HEK293 (cell line): Measurements from ENCODE around the gene RDH12.
A peak's percentile ranks its signal among the peaks of the same experiment; 100 is the strongest.

Source experiments
- CTCF ChIA-PET: fragments of 350-600 bp; formaldehyde crosslinking; extraction: SDS; loops from one replicate; lab custom pipeline; 2021; ENCODE audit warnings: antibody characterized with exemption; lab: Yijun Ruan, JAX
- POLR2A ChIA-PET: fragments of 300-600 bp; formaldehyde crosslinking; extraction: SDS; loops from one replicate; lab custom pipeline; 2020; ENCODE audit warnings: antibody characterized with exemption, inconsistent platforms; lab: Yijun Ruan, JAX
- H3K27ac ChIP-seq: fragments of 200-500 bp; sonication (Bioruptor generic); 2 replicates; pipeline ENCODE4 v1.5.1; 2014; ENCODE audit warnings: low read depth, low read length, control low read depth, inconsistent platforms; ENCODE audit errors: extremely low read depth
- H3K36me3 ChIP-seq, 2 experiments: fragments of 200-500 bp in 1 of 2; sonication (Bioruptor generic) in 1 of 2; 1 replicate in 1 of 2; 2 replicates in 1 of 2; pipeline ENCODE4 v1.5.1; 2014 to 2017; ENCODE audit warnings: inconsistent platforms in 2 of 2, low read length in 2 of 2; ENCODE audit not compliant: control insufficient read depth in 2 of 2, insufficient read depth in 1 of 2
- H3K4me1 ChIP-seq: fragments of 200-500 bp; sonication (Bioruptor generic); 2 replicates; pipeline ENCODE4 v1.5.1; 2014; ENCODE audit warnings: mild to moderate bottlenecking, low read length, inconsistent platforms; ENCODE audit not compliant: control insufficient read depth, insufficient read depth
- H3K4me3 ChIP-seq: 2 replicates; pipeline ENCODE4 v1.5.1; 2011; ENCODE audit warnings: low read depth, mild to moderate bottlenecking, control low read depth, low read length, moderate library complexity
- H3K9me3 ChIP-seq: fragments of 200-500 bp; sonication (Bioruptor generic); 2 replicates; pipeline ENCODE4 v1.5.1; 2014; ENCODE audit warnings: low read depth, low read length, inconsistent platforms; ENCODE audit not compliant: control insufficient read depth, insufficient read depth
- HIC1 ChIP-seq: fragments of 450-650 bp; formaldehyde crosslinking; IDR thresholded peaks from 2 replicates; pipeline ENCODE4 v1.5.1; 2016; ENCODE audit warnings: missing biosample characterization, missing genetic modification characterization
- INSM2 ChIP-seq: fragments of 450-650 bp; formaldehyde crosslinking; IDR thresholded peaks from 2 replicates; pipeline ENCODE4 v1.5.1; 2016; ENCODE audit warnings: missing biosample characterization, missing genetic modification characterization
- OVOL3 ChIP-seq: fragments of 450-650 bp; formaldehyde crosslinking; IDR thresholded peaks from 2 replicates; pipeline ENCODE4 v1.5.1; 2016; ENCODE audit warnings: missing biosample characterization, missing genetic modification characterization
- PRDM10 ChIP-seq: fragments of 450-650 bp; formaldehyde crosslinking; IDR thresholded peaks from 2 replicates; pipeline ENCODE4 v1.5.1; 2016; ENCODE audit warnings: missing biosample characterization, missing genetic modification characterization
- YY2 ChIP-seq: fragments of 450-650 bp; formaldehyde crosslinking; IDR thresholded peaks from 2 replicates; pipeline ENCODE4 v1.5.1; 2016; ENCODE audit warnings: missing biosample characterization, missing genetic modification characterization
- ZBTB21 ChIP-seq: fragments of 450-650 bp; formaldehyde crosslinking; IDR thresholded peaks from 2 replicates; pipeline ENCODE4 v1.5.1; 2017; ENCODE audit warnings: missing biosample characterization, missing genetic modification characterization
- ZFP69B ChIP-seq: fragments of 450-650 bp; formaldehyde crosslinking; IDR thresholded peaks from 2 replicates; pipeline ENCODE4 v1.5.1; 2016; ENCODE audit warnings: missing biosample characterization, missing genetic modification characterization
- ZNF366 ChIP-seq: fragments of 450-650 bp; formaldehyde crosslinking; conservative IDR thresholded peaks from 2 replicates; pipeline ENCODE4 v1.5.1; 2016; ENCODE audit warnings: missing biosample characterization, missing genetic modification characterization
- ZNF37A ChIP-seq: fragments of 450-650 bp; IDR thresholded peaks from 2 replicates; pipeline ENCODE4 v1.5.1; 2018; ENCODE audit warnings: missing biosample characterization, missing genetic modification characterization
- ZNF394 ChIP-seq: fragments of 450-650 bp; formaldehyde crosslinking; IDR thresholded peaks from 2 replicates; pipeline ENCODE4 v1.5.1; 2016; ENCODE audit warnings: missing biosample characterization, missing genetic modification characterization, mild to moderate bottlenecking, moderate library complexity, borderline replicate concordance
- ZNF433 ChIP-seq: fragments of 450-650 bp; formaldehyde crosslinking; IDR thresholded peaks from 2 replicates; pipeline ENCODE4 v1.5.1; 2016; ENCODE audit warnings: missing biosample characterization, missing genetic modification characterization, low read depth
- ZNF585B ChIP-seq: fragments of 450-650 bp; formaldehyde crosslinking; IDR thresholded peaks from 2 replicates; pipeline ENCODE4 v1.5.1; 2016; ENCODE audit warnings: missing biosample characterization, missing genetic modification characterization
- ZNF629 ChIP-seq: fragments of 450-650 bp; formaldehyde crosslinking; IDR thresholded peaks from 2 replicates; pipeline ENCODE4 v1.5.1; 2017; ENCODE audit warnings: missing biosample characterization, missing genetic modification characterization
- ZNF791 ChIP-seq: fragments of 450-650 bp; formaldehyde crosslinking; IDR thresholded peaks from 2 replicates; pipeline ENCODE4 v1.5.1; 2016; ENCODE audit warnings: missing biosample characterization, missing genetic modification characterization
- ZNF843 ChIP-seq: fragments of 450-650 bp; formaldehyde crosslinking; IDR thresholded peaks from 2 replicates; pipeline ENCODE4 v1.5.1; 2016; ENCODE audit warnings: missing biosample characterization, missing genetic modification characterization
- ZSCAN5A ChIP-seq: fragments of 450-650 bp; formaldehyde crosslinking; IDR thresholded peaks from 2 replicates; pipeline ENCODE4 v1.5.1; 2016; ENCODE audit warnings: missing biosample characterization, missing genetic modification characterization
- TF ChIP-seq, protein P1 (sequence below): fragments of 450-650 bp; formaldehyde crosslinking; IDR thresholded peaks from 2 replicates; pipeline ENCODE4 v1.5.1; 2016; ENCODE audit warnings: missing biosample characterization, missing genetic modification characterization

Gene RDH12

GRCh38 chr14:67736771-67737170, 35.1 kb downstream of the RDH12 start (continued):
- TF ChIP-seq PRDM10 (tag by site-specific recombination) (no peak), YY2 (tag by site-specific recombination) (no peak)
- TF ChIP-seq, protein P1, sequence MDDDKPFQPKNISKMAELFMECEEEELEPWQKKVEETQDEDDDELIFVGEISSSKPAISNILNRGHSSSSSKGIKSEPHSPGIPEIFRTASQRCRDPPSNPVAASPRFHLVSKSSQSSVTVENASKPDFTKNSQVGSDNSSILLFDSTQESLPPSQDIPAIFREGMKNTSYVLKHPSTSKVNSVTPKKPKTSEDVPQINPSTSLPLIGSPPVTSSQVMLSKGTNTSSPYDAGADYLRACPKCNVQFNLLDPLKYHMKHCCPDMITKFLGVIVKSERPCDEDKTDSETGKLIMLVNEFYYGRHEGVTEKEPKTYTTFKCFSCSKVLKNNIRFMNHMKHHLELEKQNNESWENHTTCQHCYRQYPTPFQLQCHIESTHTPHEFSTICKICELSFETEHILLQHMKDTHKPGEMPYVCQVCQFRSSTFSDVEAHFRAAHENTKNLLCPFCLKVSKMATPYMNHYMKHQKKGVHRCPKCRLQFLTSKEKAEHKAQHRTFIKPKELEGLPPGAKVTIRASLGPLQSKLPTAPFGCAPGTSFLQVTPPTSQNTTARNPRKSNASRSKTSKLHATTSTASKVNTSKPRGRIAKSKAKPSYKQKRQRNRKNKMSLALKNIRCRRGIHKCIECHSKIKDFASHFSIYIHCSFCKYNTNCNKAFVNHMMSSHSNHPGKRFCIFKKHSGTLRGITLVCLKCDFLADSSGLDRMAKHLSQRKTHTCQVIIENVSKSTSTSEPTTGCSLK (tag by site-specific recombination), result no peak
- TF ChIP-seq, all 188 proteins: peak for 0

- CTCF ChIA-PET, result interaction anchor here (0.7 to 1.1 kb wide), 2 partner anchors 21 to 34 kb away, joined by 3 read pairs; no protein-coding TSS in a partner anchor
- no peak for TF ChIP-seq ZNF843 (tag by site-specific recombination)
- peak; percentile 45; the same call in 1 of the 2 replicates for TF ChIP-seq ZNF394 (tag by site-specific recombination)
- peak; percentile 93 for TF ChIP-seq ZNF629 (tag by site-specific recombination)
- TF ChIP-seq ZNF791, result no peak
- TF ChIP-seq ZNF366 (tag by site-specific recombination), result peak; percentile 73
- TF ChIP-seq ZNF433 (tag by site-specific recombination), result no peak
- TF ChIP-seq ZBTB21, result peak; percentile 84
- no peak for TF ChIP-seq ZSCAN5A (tag by site-specific recombination)
- peak; percentile 59; the same call in 1 of the 2 replicates for TF ChIP-seq HIC1 (tag by site-specific recombination)
- no peak for TF ChIP-seq OVOL3 (tag by site-specific recombination)
- TF ChIP-seq INSM2 (tag by site-specific recombination), result peak; percentile 73
- TF ChIP-seq ZNF37A, result no peak
- peak; percentile 70 for TF ChIP-seq ZFP69B (tag by site-specific recombination)
- TF ChIP-seq PRDM10 (tag by site-specific recombination), result 0 out of 2 replicates have a peak, but pooled peaks have one; percentile 23
- TF ChIP-seq ZNF585B (tag by site-specific recombination), result no peak
These were observed 37.2 kb downstream of the RDH12 start for GRCh38 chr14:67738740-67739504.

More at GRCh38 chr14:67738740-67739504, 37.2 kb downstream of the RDH12 start:
- Histone ChIP-seq H3K27ac (no peak overlapping the region), H3K4me3 (no peak overlapping the region), H3K4me1 (no peaks in the 10 kb centered on the region), H3K9me3 (no peaks in the 10 kb centered on the region), H3K36me3 (no peaks in the 10 kb centered on the region)
- POLR2A ChIA-PET, result no interaction called here
